Loucy (cell line): Measurements from ENCODE around the gene KCNQ5.

Experiments used
- CTCF ChIP-seq: fragments of 200-600 bp; sonication (generic); conservative IDR thresholded peaks from 2 replicates; pipeline ENCODE4 v1.5.1; 2014; ENCODE audit warnings: mild to moderate bottlenecking, antibody characterized with exemption, low read length
- EZH2phosphoT487 ChIP-seq: fragments of 200-600 bp; IDR thresholded peaks from 2 replicates; pipeline ENCODE4 v1.6.1; 2018; ENCODE audit warnings: antibody characterized with exemption, mild to moderate bottlenecking, moderate library complexity, borderline replicate concordance

- TF ChIP-seq EZH2phosphoT487 = no peak
- TF ChIP-seq CTCF = no peak
These were observed 523.8 kb downstream of the KCNQ5 start for GRCh38 chr6:73145690-73146089.
